AG10803 (cell line): Measurements from ENCODE around the gene CGAS.
"Not testable (repeated sequence)": the region's sequence is repeated elsewhere in the genome, so short reads cannot be mapped to it uniquely, and the experiment has no call there.

Source experiments
- DNase-seq: peaks from one replicate; pipeline ENCODE4 v3.0.0; 2010; ENCODE audit warnings: low read depth
- H3K4me3 ChIP-seq: 2 replicates; pipeline ENCODE4 v1.5.1; 2011; ENCODE audit warnings: mild to moderate bottlenecking, low read length, control low read depth
- TF ChIP-seq, protein P1 (sequence below): conservative IDR thresholded peaks from 2 replicates; pipeline ENCODE4 v1.5.1; 2011; ENCODE audit warnings: mild to moderate bottlenecking, low read length, control low read depth, inconsistent platforms

CGAS gene

DNA sequence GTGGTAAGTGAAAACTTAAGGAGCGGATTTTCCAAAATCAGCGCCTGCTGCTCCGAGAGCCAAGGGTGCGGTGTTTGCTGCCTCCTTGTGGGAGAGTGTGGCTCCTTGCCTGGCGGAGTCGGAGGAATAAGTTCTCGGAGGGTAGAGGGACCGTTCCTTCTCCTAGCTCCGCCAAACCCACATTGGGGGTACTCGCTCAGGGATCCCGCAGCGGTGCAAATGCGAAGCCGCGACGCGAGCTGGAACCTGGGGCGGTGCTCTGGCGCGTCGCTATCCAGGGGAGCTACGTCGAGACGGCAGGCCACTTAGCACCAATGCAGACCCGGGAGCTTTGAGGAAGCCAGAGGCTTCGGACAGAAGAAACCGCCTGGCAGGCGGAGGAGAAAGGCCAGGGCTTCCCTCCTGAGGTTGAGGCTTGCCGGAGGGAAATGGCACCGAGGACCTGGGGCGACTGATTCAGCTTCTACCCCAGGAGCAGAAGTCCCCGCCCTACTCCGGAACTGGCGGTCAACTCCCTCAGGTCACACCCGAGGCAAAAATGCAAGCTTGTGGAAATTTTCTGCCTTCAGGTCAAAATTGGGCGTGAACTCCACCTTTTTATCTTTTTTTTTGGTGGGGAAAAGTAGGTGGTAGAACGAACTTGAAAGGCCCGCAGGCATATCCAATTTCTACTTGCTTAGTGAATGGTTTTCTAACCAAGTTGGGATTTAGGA is 63.1 kb downstream of the CGAS start:
- TF ChIP-seq, protein P1, sequence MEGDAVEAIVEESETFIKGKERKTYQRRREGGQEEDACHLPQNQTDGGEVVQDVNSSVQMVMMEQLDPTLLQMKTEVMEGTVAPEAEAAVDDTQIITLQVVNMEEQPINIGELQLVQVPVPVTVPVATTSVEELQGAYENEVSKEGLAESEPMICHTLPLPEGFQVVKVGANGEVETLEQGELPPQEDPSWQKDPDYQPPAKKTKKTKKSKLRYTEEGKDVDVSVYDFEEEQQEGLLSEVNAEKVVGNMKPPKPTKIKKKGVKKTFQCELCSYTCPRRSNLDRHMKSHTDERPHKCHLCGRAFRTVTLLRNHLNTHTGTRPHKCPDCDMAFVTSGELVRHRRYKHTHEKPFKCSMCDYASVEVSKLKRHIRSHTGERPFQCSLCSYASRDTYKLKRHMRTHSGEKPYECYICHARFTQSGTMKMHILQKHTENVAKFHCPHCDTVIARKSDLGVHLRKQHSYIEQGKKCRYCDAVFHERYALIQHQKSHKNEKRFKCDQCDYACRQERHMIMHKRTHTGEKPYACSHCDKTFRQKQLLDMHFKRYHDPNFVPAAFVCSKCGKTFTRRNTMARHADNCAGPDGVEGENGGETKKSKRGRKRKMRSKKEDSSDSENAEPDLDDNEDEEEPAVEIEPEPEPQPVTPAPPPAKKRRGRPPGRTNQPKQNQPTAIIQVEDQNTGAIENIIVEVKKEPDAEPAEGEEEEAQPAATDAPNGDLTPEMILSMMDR: peak; percentile 76
- DNase-seq: peak; percentile 42
- H3K4me3 ChIP-seq: peak overlapping the region; percentile 69

DNA sequence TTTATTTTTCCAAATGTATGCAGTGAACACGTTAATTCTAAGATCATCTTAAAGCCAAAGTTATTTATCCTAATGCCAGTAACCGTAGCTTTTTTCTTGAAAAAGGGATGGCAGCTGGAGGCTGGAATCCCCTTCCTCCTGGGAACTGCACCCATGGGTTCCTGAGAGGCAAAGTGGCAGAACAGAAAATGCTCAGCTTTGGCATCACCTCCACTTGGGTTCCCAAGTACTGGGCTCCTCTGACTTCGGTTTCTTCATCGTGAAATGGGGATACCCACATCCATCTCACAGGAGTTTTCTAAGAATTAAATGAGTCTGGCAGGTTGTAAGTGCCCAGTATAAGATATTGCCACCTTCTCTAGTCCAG is 63.7 kb downstream of the CGAS start:
- peak overlapping the region; percentile 69 for H3K4me3 ChIP-seq
- TF ChIP-seq, protein P1: no peak
- DNase-seq: no peak

DNA sequence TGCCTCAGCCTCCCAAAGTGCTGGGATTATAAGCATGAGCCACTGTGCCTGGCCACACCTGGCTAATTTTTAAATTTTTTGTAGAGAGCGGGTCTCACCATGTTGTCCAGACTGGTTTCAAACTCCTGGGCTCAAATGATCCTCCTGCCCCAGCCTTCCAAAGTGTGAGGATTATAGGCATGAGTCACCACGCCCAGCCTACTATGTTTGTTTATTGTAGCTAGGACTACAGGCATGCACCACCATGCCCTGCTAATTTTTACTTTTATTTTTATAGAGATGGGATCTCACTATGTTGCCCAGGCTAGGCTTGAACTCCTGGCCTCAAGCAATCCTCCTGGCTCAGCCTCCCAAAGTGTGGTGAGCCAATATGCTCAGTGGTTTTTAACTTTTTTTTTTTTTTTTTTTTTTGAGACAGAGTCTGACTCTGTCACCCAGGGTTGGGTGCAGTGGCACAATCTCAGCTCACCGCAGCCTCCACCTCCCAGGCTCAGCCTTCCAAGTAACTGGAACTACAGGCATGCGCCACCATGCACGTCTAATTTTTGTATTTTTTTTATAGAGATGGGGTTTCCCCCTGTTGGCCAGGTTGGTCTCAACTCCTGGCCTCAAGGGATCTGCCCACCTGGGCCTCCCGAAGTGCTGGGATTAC is 69.5 kb downstream of the CGAS start:
- DNase-seq: no peak
- no peak overlapping the region for H3K4me3 ChIP-seq
- TF ChIP-seq, protein P1: no peak

DNA sequence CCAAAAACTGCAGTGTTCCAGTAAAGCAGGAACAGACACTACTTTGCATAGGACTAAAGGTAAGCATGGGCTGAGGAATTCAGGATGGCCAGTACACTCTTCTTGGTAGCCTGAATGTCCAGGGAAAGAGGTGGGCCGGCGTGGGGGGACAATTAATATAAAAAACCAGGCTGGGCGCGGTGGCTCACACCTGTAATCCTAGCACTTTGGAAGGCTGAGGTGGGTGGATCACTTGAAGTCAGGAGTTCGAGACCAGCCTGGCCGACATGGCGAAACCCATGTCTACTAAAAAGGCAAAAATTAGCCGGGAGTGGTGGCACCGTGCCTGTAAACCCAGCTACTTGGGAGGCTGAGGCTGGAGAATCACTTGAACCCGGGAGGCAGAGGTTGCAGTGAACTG is 70.6 kb downstream of the CGAS start:
- not testable (repeated sequence) for H3K4me3 ChIP-seq, DNase-seq

DNA sequence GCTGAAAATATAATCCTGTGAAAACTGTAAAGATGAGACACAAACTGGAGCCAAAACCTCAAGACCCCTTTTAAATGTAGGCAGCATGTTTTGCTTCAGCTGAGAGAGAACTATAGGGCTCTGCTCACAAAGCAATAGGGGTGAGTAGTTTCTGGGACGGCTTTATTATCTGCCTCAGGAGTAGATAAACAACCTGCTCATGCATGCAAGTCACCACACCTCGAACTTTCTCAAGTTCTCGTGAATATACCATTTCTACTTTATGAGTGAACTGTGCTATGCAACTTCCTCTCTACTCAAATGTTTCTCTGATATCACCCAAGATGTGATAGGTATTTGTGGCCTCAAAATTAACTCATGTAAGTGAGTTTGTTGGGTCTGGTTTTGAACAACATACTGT is 74.9 kb downstream of the CGAS start:
- TF ChIP-seq, protein P1: no peak
- H3K4me3 ChIP-seq: no peak overlapping the region
- DNase-seq: no peak

DNA sequence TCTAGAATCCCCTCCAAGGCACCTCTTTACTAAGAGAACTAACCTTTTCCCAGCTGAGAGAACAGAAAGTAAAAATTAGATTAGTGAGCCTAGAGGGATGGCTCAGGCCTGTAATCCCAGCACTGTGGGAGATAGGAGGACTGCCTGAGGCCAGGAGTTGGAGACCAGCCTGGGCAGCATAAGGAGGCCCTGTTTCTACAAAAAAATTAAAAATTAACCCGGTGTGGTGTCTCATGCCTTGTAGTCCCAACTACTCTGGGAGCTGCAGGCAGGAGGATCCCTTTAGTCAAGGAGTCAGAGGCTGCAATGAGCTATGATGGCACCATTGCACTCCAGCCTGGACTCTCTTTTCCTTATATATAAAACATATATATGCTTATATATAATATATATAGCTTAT is 76.9 kb downstream of the CGAS start:
- TF ChIP-seq, protein P1: no peak
- no peak for DNase-seq
- H3K4me3 ChIP-seq: no peak overlapping the region
